Adrenal gland (tissue), 12 donors: Measurements from ENCODE around the gene NSMCE1. TPM values are rescaled to one million over a fixed set of nuclear protein-coding genes. Genes with fewer than 3 reads are reported as not detected.
"Not testable (repeated sequence)": the region's sequence is repeated elsewhere in the genome, so short reads cannot be mapped to it uniquely, and the experiment has no call there.

ENCODE experiments used
- DNase-seq, 7 donors: peaks; one replicate each; pipeline ENCODE4 v3.0.0-alpha.2; 2019 to 2020
- H3K27ac ChIP-seq, 5 donors: fragments of 200-600 bp; sonication (generic) in 4 of 5; 1 replicate in 3 of 5; 2 replicates in 2 of 5; pipeline versions ENCODE4 v1.5.1 to v1.8.0; 2016 to 2020; ENCODE audit warnings: mild to moderate bottlenecking in 1 of 5
- H3K27me3 ChIP-seq: fragments of 200-600 bp; 2 replicates; pipeline ENCODE4 v1.8.0; 2021
- H3K36me3 ChIP-seq, 2 donors: fragments of 200-600 bp; replicated peaks in 1 of 2; 1 replicate in 1 of 2; 2 replicates in 1 of 2; pipeline versions ENCODE4 v1.5.1 to v1.8.0; 2018 to 2022
- H3K4me1 ChIP-seq, 2 donors: fragments of 200-600 bp; replicated peaks in 1 of 2; 1 replicate in 1 of 2; 2 replicates in 1 of 2; pipeline versions ENCODE4 v1.5.1 to v1.8.0; 2018 to 2021
- H3K4me3 ChIP-seq, 4 donors: fragments of 200-600 bp; sonication (generic) in 3 of 4; one replicate each; pipeline ENCODE4 v1.5.1; 2016 to 2018
- H3K9me3 ChIP-seq, 3 donors: fragments of 200-600 bp; sonication (generic) in 1 of 3; replicated peaks in 1 of 3; 1 replicate in 2 of 3; 2 replicates in 1 of 3; pipeline versions ENCODE4 v1.5.1 to v1.8.0; 2016 to 2021
- CTCF ChIP-seq, 6 experiments: fragments of 450-650 bp in 4 of 6; fragments of 200-600 bp in 2 of 6; sonication (generic) in 1 of 6; IDR thresholded peaks; 1 replicate in 5 of 6; 2 replicates in 1 of 6; pipeline versions ENCODE4 v1.5.1 to v1.8.0; 2016 to 2021; ENCODE audit warnings: antibody characterized with exemption in 6 of 6, mild to moderate bottlenecking in 2 of 6, moderate library complexity in 1 of 6
- POLR2A ChIP-seq, 2 donors: fragments of 450-650 bp; IDR thresholded peaks; one replicate each; pipeline ENCODE4 v1.6.1; 2017; ENCODE audit warnings: antibody characterized with exemption in 2 of 2, mild to moderate bottlenecking in 2 of 2, moderate library complexity in 1 of 2
- WGBS, 4 donors: extraction: QIAGEN DNeasy Blood & Tissue Kit in 2 of 4; methylation state at CpG; one replicate each; pipeline versions ENCODE4 v1.1.5 to v1.1.7; 2013 to 2017; 5-methylcytosine and 5-hydroxymethylcytosine counted together
- intact Hi-C, 2 donors: fragments of 100-400 bp; cut with DNase I; formaldehyde crosslinking; loops; one replicate each; pipeline versions ENCODE4 v1.14.1 to v1.15.0; 2022 to 2023
- polyA plus RNA-seq, 3 donors: library from polyadenylated mRNA; stranded (reverse); fragments of 200-250 nt in 2 of 3; fragments of 350-450 nt in 1 of 3; fragmentation: Illumina TruSeq in 1 of 3; extraction: RNeasy Lipid Tissue Mini Kit (QIAGEN cat#74804) in 1 of 3; gene quantifications; one replicate each; pipeline ENCODE4 v1.2.3, GENCODE V29; 2013 to 2014
- total RNA-seq, 9 donors: library from RNA; depleted of rRNA in 4 of 9; stranded (reverse); fragments of >200 nt in 4 of 9; fragments of 120-200 nt in 1 of 9; fragmentation: NEBNext Ultra II Directional in 1 of 9; extraction: Animal tissue kit (Norgen Biotek cat#: 25700) in 1 of 9; gene quantifications; one replicate each; pipeline versions ENCODE4 v1.1.0 to v1.2.4, GENCODE V29; 2013 to 2023
- donor health status: healthy with polysubstance abuse.
- donor health status: Bipolar disorder and iron deficiency.
- donor health status: DM: yes; HTN: yes; CAD: no.
- donor health status: DM: no; HTN: no; CAD: no.
- donor health status: DM: no; HTN: no; CAD: no.
- donor health status: DM: yes; HTN: yes; CAD: no.

The NSMCE1 gene
- total and polyA plus RNA-seq, 12 donors, result 54.3 to 182 (median 88.1) TPM

GRCh38 chr16:27208796-27209195 lies 59.8 kb downstream of the NSMCE1 start:
- peaks cover 6 to 8% of the 10 kb centered on the region in 2 donors for H3K4me1 ChIP-seq
- TF ChIP-seq POLR2A (IDR thresholded peaks at IDR 0.05), result no peak
- no peak for TF ChIP-seq CTCF (IDR thresholded peaks at IDR 0.05)
- DNase-seq, result no peak
- no peak overlapping the region for H3K27ac ChIP-seq
- H3K4me3 ChIP-seq, result no peak overlapping the region
- intact Hi-C loops, result no loop called here
- H3K9me3 ChIP-seq, result no peaks in the 10 kb centered on the region
- 84 to 96% (median 94%) methylated on average over 3 of the region's 3 CpGs for WGBS, 4 donors
- no peaks in the 10 kb centered on the region for H3K27me3 ChIP-seq
- H3K36me3 ChIP-seq, result peaks cover 0 to 20% of the 10 kb centered on the region in 2 donors

- H3K4me1 ChIP-seq, result peaks cover 6 to 8% of the 10 kb centered on the region in 2 donors
- intact Hi-C loops, result no loop called here
- 71 to 83% (median 80%) methylated on average over 1 to 8 of the region's 8 CpGs for WGBS, 4 donors
- no peak for DNase-seq
- TF ChIP-seq POLR2A (IDR thresholded peaks at IDR 0.05), result no peak
- TF ChIP-seq CTCF (IDR thresholded peaks at IDR 0.05), result no peak
- no peaks in the 10 kb centered on the region for H3K27me3 ChIP-seq
- H3K36me3 ChIP-seq, result peaks cover 0 to 20% of the 10 kb centered on the region in 2 donors
- no peak overlapping the region for H3K27ac ChIP-seq
- H3K4me3 ChIP-seq, result no peak overlapping the region
- H3K9me3 ChIP-seq, result no peaks in the 10 kb centered on the region
Measured at GRCh38 chr16:27208081-27208680, 60.4 kb downstream of the NSMCE1 start.

DNA sequence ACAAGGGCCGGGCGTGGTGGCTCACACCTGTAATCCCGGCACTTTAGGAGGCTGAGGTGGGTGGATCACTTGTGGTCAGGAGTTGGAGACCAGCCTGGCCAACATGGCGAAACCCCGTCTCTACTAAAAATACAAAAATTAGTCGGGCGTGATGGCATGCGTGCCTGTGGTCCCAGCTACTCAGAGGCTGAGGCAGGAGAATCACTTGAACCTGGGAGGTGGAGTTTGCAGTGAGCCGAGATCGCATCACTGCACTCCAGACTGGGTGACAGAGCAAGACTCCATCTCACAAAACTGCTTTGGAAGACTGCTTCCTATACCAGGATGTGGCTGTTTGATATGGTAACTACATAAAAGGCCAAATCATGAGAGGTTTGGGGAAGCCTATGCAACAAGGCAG lies 61.5 kb downstream of the NSMCE1 start:
- H3K27me3 ChIP-seq, H3K27ac ChIP-seq, H3K9me3 ChIP-seq, H3K4me3 ChIP-seq, intact Hi-C loops, DNase-seq: not testable (repeated sequence)
- WGBS, 4 donors, result 89 to 97% (median 95%) methylated on average over 10 of the region's 10 CpGs
- peaks cover 0 to 20% of the 10 kb centered on the region in 2 donors for H3K36me3 ChIP-seq
- H3K4me1 ChIP-seq, result peaks cover 11 to 13% of the 10 kb centered on the region in 2 donors

GRCh38 chr16:27205423-27206065 lies 63.0 kb downstream of the NSMCE1 start:
- intact Hi-C loops, result no loop called here
- Histone ChIP-seq H3K36me3 (peaks cover 0 to 8% of the 10 kb centered on the region in 2 donors), H3K27ac (no peak overlapping the region), H3K4me3 (no peak overlapping the region), H3K4me1 (peaks cover 11 to 13% of the 10 kb centered on the region in 2 donors), H3K27me3 (no peaks in the 10 kb centered on the region), H3K9me3 (no peaks in the 10 kb centered on the region)
- TF ChIP-seq CTCF (IDR thresholded peaks at IDR 0.05) (no peak), POLR2A (IDR thresholded peaks at IDR 0.05) (no peak)
- DNase-seq, result no peak
- WGBS, 4 donors, result 93 to 96% (median 94%) methylated on average over 10 of the region's 10 CpGs
